Measurements from ENCODE around the gene FREM1.

DNA sequence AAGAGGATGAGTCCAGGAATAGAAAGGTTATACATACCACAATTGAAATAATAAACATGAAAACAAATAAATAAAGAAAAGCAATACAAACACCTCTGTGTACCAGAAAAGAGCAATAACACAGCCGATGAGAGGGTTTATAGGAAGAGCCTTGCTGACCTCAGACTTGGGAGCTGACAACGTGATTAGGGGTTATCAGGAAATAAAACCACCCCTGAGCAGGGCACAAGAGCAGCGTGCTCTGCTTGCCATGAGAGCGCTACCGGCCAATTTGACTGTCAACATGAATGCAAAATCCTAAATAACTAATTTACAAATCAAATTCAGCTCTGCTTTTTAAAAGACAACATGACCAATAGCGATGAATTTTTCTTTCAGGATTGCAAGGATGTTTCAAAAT is 2.6 kb upstream of the FREM1 start:
- no peak for TF ChIP-seq CTCF (IDR thresholded peaks at IDR 0.05; ENCODE audit: low read length)
- TF ChIP-seq EZH2 (IDR thresholded peaks at IDR 0.05; ENCODE audit: borderline replicate concordance, low read length) = no peak
